Measurements from ENCODE around the gene EPHA8.

DNA sequence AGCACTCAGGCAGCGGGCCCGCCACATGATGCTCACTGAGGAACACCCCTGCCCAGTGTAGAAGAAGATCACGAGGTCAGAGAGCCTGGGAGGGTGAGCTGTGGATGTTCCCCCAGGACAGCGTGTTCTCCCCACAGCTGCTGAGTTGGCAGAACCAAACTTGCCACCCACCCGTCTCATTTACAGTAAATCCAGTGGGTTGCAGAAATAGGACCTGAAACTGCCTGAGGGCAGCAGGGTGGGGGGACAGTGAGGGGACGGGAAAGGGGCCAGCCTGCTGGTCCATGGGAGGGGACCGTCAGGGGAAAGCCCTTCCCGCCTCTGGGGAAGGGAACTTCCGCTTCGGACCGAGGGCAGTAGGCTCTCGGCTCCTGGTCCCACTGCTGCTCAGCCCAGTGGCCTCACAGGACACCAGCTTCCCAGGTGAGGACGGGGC is 89.6 kb downstream of the EPHA8 start, which contains the start of gene C1QB:
- TF ChIP-seq, protein P1, sequence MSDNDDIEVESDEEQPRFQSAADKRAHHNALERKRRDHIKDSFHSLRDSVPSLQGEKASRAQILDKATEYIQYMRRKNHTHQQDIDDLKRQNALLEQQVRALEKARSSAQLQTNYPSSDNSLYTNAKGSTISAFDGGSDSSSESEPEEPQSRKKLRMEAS (IDR thresholded peaks at IDR 0.05; ENCODE audit: low read depth, low read length) = no peak
- TF ChIP-seq, protein P2, sequence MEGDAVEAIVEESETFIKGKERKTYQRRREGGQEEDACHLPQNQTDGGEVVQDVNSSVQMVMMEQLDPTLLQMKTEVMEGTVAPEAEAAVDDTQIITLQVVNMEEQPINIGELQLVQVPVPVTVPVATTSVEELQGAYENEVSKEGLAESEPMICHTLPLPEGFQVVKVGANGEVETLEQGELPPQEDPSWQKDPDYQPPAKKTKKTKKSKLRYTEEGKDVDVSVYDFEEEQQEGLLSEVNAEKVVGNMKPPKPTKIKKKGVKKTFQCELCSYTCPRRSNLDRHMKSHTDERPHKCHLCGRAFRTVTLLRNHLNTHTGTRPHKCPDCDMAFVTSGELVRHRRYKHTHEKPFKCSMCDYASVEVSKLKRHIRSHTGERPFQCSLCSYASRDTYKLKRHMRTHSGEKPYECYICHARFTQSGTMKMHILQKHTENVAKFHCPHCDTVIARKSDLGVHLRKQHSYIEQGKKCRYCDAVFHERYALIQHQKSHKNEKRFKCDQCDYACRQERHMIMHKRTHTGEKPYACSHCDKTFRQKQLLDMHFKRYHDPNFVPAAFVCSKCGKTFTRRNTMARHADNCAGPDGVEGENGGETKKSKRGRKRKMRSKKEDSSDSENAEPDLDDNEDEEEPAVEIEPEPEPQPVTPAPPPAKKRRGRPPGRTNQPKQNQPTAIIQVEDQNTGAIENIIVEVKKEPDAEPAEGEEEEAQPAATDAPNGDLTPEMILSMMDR (IDR thresholded peaks at IDR 0.05; ENCODE audit: low read depth, low read length) = no peak
- TF ChIP-seq POLR2A (IDR thresholded peaks at IDR 0.05; ENCODE audit: extremely low read depth, insufficient read length) = no peak
- no peak for TF ChIP-seq MYC (IDR thresholded peaks at IDR 0.05; ENCODE audit: low read depth, low read length)

All from NB4 (cell line).